AG04450 (cell line): ENCODE measurements around the gene RHBDL1. TPM values are rescaled to one million over a fixed set of nuclear protein-coding genes. Genes with fewer than 3 reads are reported as not detected.
A peak's percentile ranks its signal among the peaks of the same experiment; 100 is the strongest.

Source experiments
- CTCF ChIA-PET: fragments of 300-600, 350-600 bp; formaldehyde crosslinking; extraction: SDS; loops from one replicate; lab custom pipeline; 2022; ENCODE audit warnings: antibody characterized with exemption, inconsistent platforms; lab: Charles Lee
- POLR2A ChIA-PET: fragments of 350-600 bp; formaldehyde crosslinking; extraction: SDS; loops from one replicate; lab custom pipeline; 2021; ENCODE audit warnings: antibody characterized with exemption, inconsistent platforms; lab: Yijun Ruan, JAX
- DNase-seq: peaks from one replicate; pipeline ENCODE4 v3.0.0-alpha.2; 2011; ENCODE audit warnings: low read depth, low spot score
- H3K27ac ChIP-seq: one replicate; pipeline ENCODE4 v1.5.1; 2012; ENCODE audit warnings: low read depth, low read length, control low read depth
- H3K27me3 ChIP-seq: one replicate; pipeline ENCODE4 v1.6.0; 2012; ENCODE audit warnings: low read length; ENCODE audit not compliant: control insufficient read depth, insufficient read depth
- H3K4me3 ChIP-seq: 2 replicates; pipeline ENCODE4 v1.5.1; 2011; ENCODE audit warnings: mild to moderate bottlenecking, low read depth, low read length, control low read depth
- H3K9me3 ChIP-seq: 2 replicates; pipeline ENCODE4 v1.5.1; 2012; ENCODE audit warnings: low read length; ENCODE audit not compliant: control insufficient read depth, insufficient read depth
- CTCF ChIP-seq: IDR thresholded peaks from 2 replicates; pipeline ENCODE4 v1.5.1; 2011; ENCODE audit warnings: low read depth, low read length, control low read depth, inconsistent platforms
- polyA plus RNA-seq: library from polyadenylated mRNA; depleted of rRNA; stranded (reverse); fragments of >200 nt; gene quantifications from 2 replicates; pipeline ENCODE4 v1.2.3, GENCODE V29; 2011

The RHBDL1 gene
- polyA plus RNA-seq, 1 experiment: 1.5 TPM

GRCh38 chr16:645852-646678 is 29.4 kb upstream of the RHBDL1 start:
- no peak for DNase-seq
- no peak for TF ChIP-seq CTCF
- no peaks in the 10 kb centered on the region; the same call in 1 of the 2 replicates for H3K9me3 ChIP-seq
- no peak overlapping the region for H3K4me3 ChIP-seq
- no peaks in the 10 kb centered on the region for H3K27me3 ChIP-seq
- ChIA-PET CTCF (no interaction called here), POLR2A (interaction anchor here (0.7 kb wide), 1 partner anchor 549 kb away, joined by 3 read pairs; no protein-coding TSS in a partner anchor)
- H3K27ac ChIP-seq: no peak overlapping the region

- Histone ChIP-seq H3K27me3 (no peaks in the 10 kb centered on the region), H3K4me3 (no peak overlapping the region), H3K9me3 (no peaks in the 10 kb centered on the region; the same call in 1 of the 2 replicates), H3K27ac (no peak overlapping the region)
- ChIA-PET CTCF (no interaction called here), POLR2A (interaction anchor here (0.7 kb wide), 1 partner anchor 550 kb away, joined by 3 read pairs; no protein-coding TSS in a partner anchor)
- DNase-seq: no peak
- TF ChIP-seq CTCF: no peak
Observed at GRCh38 chr16:646679-647172, 28.7 kb upstream of the RHBDL1 start.

DNA sequence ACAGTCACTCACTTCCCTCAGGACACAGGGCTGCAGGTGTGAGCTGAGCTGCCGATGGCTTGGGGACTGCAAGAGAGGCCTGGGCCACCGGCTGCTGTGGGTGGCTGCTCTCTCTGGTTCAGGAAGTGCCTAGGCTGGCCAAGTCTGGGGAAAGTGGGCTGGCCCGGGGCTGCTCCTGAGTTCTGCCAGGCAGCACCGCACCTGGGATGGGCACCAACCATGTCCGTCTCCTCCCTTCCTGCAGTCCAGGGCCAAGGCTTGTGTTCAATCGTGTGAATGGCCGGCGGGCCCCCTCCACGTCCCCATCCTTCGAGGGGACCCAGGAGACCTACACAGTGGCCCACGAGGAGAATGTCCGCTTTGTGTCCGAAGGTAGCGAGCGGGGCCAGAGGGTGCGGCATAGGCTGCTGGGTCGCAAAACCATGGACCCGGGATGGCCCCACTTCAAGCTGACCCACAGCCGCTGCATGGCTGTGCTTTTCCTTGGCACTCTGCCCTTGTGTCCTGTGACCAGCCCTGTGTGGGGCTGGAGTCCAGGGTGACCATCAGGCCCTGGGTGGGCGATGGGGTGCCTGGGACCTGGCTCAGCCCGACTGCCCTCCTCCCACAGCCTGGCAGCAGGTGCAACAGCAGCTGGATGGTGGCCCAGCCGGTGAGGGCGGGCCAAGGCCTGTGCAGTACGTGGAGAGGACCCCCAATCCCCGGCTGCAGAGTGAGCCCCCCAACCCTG is 28.1 kb upstream of the RHBDL1 start:
- H3K27me3 ChIP-seq: no peaks in the 10 kb centered on the region
- no peak overlapping the region for H3K27ac ChIP-seq
- ChIA-PET POLR2A (interaction anchor here (0.8 kb wide), 1 partner anchor 12 kb away, joined by 14 read pairs; no protein-coding TSS in a partner anchor), CTCF (no interaction called here)
- no peak for TF ChIP-seq CTCF
- no peak overlapping the region for H3K4me3 ChIP-seq
- no peak for DNase-seq
- no peaks in the 10 kb centered on the region; the same call in 1 of the 2 replicates for H3K9me3 ChIP-seq

GRCh38 chr16:648071-648780 is 27.2 kb upstream of the RHBDL1 start:
- TF ChIP-seq CTCF: peak; percentile 29
- Histone ChIP-seq H3K9me3 (no peaks in the 10 kb centered on the region; the same call in 1 of the 2 replicates), H3K27ac (peak overlapping the region; percentile 61), H3K4me3 (peak overlapping the region; percentile 67), H3K27me3 (no peaks in the 10 kb centered on the region)
- no peak for DNase-seq
- ChIA-PET CTCF (no interaction called here), POLR2A (interaction anchor here (0.8 kb wide), 1 partner anchor 11 kb away, joined by 14 read pairs; no protein-coding TSS in a partner anchor)
